Measurements from ENCODE around the gene FHL2.

FHL2 gene

DNA sequence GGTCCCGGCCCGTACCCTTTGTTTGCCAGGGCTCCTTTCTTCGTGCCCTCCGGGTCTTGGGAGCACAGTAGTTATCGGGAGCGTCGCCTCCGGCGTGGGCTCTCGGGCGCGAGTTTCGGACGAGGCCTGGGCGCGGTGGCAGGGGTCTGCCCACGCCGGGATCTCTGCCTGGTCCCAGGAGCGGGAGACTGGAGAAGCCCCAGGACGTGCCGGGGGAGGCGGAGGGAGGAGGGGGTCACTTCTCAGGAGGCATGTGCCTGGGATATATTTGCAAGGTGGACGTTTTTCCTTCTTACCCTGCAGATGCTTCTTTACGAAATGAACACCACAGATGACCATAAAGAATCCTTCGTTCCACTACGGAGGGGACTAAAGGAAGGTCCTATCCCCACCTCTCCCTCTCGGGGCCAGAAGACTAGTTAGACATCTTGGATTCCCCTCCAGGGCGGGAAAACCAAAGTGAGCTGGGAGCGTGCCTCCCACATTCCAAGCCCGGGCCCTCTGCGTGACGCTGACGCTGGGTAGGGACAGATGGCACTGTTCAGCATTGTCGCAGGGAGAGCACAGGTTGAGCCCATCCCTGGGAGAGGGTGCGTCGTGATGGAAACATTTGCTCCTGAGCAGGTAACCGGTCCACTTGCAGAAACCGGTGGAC is 483 bp upstream of the FHL2 start:
- DNase-seq (ENCODE audit: extremely low read depth in 1 of 2, low read depth in 1 of 2): no peak

DNA sequence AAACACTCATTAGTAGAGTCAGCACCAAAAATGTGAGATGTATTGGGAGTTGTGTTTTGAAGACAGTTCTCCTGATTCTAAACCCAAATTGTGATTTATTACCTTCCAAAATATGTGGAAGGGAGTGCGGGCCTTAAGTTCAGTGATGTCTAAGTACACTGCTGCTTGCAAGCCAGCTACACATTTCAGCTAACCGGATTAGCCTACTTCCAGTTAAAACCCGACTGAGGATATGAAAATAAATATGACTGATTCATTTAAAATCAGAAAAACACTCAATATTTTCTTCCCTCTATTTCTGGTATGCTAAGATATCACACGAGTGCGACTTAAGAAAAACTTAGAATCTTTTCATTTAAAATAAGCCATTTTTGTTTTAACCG is 907 bp downstream of the FHL2 start:
- no peak for DNase-seq (ENCODE audit: extremely low read depth in 1 of 2, low read depth in 1 of 2)

DNA sequence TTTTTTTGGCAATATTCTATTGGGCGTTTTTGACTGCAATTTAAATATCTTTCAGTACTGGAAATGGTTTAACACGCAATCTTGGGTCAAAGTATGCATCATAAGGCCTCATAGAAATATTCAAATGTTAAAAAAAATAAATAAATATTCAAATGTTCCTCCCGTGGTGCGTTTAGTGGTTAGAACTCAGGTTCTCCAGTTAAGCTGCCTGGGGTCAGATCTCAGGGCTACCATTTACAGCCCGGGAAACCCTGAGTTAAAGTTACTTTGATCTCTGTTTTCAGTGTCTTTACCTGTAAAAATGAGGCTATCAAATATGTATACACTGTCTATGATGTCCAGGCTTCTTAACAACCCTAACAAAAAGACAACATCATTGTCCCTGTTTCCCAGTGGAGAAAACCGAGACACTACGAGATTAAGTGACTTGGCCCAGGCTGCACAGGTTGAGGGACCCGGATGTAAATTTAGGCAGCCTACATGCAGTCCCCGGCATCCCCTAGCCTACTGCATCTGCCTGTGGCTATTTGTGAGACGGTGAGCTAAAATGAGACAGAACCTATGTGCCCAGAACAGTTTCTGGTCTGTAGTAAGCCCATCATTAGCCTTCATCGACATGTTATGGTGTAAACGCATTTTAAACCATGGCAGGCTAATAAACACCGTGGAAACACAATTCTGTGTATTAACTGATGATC is 1.7 kb downstream of the FHL2 start:
- no peak for DNase-seq (ENCODE audit: extremely low read depth in 1 of 2, low read depth in 1 of 2)

DNA sequence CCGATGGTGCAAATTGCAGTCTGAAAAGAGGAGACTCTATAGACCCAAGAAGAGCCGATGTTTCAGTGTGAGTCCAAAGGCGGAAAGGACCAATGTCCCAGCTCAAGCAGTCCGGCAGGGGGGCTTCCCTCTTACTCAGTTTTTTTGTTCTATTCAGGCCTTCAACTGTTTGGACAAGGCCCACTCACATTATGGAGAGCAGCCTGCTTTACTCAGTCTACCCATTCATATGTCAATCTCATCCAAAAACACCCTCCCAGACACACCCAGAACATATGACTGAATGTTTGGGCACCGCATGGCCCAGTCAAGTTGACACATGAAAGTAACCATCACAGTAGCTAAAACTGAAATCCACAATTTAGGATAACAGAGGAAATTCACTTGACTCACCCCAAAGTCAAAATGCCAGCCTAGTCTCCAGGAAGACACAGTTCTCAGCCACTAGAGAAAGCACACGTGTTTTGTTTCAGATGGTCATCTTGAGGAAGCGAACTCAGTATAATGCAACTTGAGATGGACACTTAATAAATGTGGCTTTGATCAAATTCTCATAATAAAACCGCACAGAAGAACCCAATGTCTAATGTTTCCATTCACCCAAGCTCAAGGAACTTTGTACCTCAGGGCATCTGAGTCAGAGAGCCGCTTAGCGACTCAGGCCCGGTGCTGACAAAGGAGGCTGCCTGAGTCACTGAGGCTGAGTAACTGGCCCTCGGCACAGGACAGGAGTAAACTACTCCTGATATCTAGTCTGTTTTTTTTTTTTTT is 2.4 kb downstream of the FHL2 start:
- no peak for DNase-seq (ENCODE audit: extremely low read depth in 1 of 2, low read depth in 1 of 2)

DNA sequence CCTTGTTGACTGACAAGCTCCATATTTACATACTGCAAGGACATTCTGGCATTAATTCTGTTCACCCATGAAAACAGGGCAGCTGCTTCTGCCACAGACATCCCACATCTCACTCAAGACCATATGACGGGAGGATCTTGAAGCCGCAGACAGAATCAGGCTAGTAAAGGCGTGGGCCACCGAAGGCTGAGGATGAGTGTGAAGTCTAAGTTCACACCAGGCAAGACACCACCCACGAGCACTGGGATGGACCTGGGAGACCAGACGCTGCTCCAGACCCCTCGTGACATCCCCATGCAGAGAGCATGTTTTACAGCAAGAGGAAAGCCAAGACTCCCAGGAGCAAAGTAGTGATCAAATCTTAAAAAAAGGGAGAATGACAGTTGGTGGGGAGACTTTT is 3.2 kb downstream of the FHL2 start:
- no peak for DNase-seq (ENCODE audit: extremely low read depth in 1 of 2, low read depth in 1 of 2)

DNA sequence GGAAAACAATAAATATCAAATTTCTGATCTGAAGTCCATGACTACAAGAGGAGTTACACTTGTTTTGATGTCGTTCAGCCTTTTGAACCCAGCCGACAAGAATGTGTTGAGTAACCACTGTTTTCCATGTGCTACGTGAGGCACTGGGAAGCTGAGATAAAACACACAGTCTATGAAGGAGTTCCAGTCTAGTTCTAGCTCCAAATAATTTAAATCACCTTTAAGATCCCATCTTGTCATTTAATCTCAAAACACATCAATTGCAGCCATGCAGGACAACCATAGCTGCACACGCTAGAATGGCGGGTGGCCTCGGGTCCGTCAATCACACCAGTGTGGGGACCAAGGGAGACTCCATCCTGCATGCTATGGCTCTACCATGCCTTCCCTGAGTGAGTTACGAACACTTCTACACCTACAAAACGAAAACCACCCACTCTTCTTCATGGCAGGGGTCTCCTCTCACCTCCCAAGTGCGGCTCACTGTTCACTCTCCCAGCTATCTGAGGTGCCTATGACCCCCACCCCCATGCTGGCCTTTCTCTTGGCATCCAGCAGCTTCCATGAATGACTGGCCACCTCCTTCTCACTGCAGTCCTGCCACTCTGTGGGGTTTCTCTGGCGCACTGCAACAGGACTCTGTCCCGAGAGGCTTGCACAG is 3.8 kb downstream of the FHL2 start:
- no peak for DNase-seq (ENCODE audit: extremely low read depth in 1 of 2, low read depth in 1 of 2)

- DNase-seq (ENCODE audit: extremely low read depth in 1 of 2, low read depth in 1 of 2): no peak
Observed at GRCh38 chr2:105393373-105394055, 5.3 kb downstream of the FHL2 start.

- DNase-seq (ENCODE audit: extremely low read depth in 1 of 2, low read depth in 1 of 2): no peak
Observed at GRCh38 chr2:105391763-105392662, 6.8 kb downstream of the FHL2 start.

GRCh38 chr2:105391058-105391627 is 7.7 kb downstream of the FHL2 start:
- DNase-seq (ENCODE audit: extremely low read depth in 1 of 2, low read depth in 1 of 2): no peak

DNA sequence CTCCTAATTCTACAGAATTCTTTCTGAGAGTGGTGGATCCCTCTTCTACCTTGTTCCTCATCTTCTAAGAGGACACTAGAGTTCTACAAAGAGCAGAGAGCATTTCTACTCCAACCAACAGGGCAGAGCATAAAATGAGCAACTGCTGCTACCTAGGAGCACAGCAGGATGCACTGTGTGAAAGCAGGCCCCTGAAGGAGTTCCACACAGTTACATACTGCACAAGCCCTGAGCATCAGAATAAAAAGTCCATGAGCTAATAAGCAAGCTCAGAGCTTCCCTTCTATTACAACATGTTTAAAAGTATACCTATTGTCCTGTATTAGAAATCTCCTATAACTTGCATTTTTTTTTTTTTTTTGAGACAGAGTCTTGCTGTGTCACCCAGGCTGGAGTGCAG is 8.4 kb downstream of the FHL2 start:
- no peak for DNase-seq (ENCODE audit: extremely low read depth in 1 of 2, low read depth in 1 of 2)

DNA sequence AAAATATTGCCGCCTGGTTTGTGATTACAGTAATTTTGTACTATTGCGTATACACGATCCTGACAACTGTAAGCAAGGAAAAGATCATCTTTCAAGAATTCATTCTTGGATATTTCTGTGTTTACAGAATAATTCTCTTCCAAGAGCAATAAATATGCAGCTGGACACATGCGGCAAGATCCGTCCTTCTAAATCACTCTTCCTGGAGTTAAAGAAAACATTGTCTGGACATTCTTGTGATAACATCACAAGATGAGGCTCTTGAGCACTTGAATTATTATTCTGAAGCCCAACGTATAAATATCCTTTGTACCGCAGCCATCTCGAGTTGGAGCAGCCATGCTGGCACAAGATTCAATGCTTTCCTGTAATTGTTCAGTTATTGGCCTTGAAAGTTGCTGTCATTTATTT is 9.9 kb downstream of the FHL2 start:
- DNase-seq (ENCODE audit: extremely low read depth in 1 of 2, low read depth in 1 of 2): no peak

DNA sequence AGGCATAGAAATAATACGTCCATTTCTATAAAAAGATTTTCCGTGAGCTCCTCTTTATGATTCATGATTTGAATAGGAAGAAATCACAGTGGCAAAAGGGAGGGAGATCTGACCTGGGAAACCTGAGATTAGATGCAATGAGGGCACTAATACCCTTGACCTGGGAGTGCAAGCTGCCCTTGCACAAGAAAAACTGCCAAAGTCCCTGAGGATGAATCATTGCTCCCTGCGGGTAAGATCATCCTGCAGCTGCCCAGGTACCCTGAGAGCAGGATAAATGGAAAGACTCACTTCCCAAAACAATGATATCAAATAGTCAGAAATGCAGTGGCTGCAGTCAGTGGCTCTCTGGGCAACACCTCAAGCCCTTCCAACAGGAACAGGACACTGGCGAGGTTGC is 11.6 kb downstream of the FHL2 start:
- no peak for DNase-seq (ENCODE audit: extremely low read depth in 1 of 2, low read depth in 1 of 2)

DNA sequence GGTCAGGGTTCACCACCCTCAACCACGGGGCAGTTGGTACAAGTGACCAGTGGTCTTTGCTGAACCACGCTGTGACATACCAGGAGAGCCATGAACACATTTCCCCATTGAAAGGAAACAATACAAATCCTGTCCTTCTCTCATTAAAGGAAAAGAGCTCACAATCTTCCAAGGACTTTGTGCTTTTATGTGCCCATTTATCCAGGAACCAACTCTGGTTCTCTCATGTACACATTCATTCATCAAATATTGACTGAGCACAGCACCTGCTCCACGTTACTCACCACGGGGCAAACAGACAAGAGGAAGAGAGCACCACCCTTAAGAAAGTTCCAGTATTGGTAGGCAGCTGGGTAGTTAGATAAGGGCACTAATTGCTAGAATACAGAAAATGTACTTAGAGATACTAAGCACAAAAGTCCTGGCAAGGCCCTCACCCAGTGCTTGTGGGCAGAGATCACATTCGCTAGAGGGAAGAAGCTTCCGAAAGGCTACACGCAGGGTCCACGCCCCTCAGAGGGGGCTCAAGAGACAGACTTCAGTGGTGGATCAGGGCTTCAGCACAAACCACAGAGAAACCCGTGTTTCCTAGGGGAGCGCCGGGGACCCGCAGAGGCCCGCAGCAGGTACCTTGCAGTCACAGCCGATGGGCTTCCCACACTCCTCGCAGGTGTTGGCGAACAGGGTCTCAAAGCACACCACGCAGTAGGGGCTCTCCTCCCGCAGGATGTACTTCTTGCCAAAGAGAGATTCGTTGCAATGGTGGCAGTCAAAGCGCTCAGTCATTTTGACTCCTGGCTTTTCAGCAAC is 12.9 kb downstream of the FHL2 start:
- no peak for DNase-seq (ENCODE audit: extremely low read depth in 1 of 2, low read depth in 1 of 2)

DNA sequence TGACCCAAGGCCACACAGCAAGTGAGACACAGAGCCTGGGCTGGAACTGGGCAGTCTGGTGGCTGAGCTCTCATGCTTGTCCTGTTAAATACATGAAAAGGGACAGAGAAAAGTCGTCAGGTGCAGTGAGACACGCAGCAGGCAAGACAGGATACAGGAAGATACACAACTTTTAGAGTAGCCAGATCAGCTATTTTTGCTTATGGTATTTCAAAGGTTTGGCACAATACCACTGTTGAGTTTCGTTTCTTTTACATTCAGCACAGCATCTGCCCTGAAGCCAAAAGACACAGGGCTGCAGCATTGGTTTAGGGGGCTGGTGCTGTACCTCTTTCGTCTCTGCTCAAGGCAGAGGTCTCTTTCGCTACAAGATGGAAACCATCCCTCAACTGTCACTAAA is 14.0 kb downstream of the FHL2 start:
- no peak for DNase-seq (ENCODE audit: extremely low read depth in 1 of 2, low read depth in 1 of 2)

- DNase-seq (ENCODE audit: extremely low read depth in 1 of 2, low read depth in 1 of 2): no peak
Observed at GRCh38 chr2:105384216-105384615, 14.6 kb downstream of the FHL2 start.

DNA sequence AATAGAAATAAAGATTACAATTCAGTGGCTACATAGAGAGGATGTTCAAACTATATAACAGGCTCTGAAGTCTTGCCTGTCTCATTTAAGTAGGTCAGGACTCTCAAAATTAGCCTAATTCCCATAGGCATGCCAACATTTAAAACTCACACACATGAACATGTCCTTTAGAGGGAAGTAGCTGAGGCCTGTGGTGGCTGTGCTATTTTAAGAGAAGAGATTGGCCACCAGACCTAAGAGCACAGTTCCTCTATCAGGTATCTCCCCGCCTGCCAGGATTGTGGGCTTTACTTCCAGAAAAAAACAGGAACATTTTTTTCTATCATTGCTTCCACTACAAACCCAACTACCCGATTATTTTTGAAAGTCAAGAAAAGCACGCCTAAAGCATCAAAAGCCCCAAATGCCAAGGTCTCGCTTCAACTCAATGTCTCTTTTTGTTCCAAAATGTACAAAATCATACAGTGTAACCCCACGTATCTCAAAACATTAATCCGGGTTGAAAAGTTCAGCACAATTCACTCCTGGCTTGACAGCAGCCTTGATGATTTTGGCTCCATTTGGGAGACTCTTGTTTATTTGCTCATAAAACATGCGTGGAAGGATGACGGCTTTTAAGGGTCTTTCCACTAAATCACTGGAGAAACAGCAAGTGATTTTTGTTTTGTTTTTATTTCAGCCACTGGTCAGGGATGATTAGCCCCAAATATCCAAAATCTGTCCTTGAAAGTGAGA is 15.3 kb downstream of the FHL2 start:
- DNase-seq (ENCODE audit: extremely low read depth in 1 of 2, low read depth in 1 of 2): no peak

GRCh38 chr2:105382177-105382576 is 16.7 kb downstream of the FHL2 start:
- DNase-seq (ENCODE audit: extremely low read depth in 1 of 2, low read depth in 1 of 2): no peak

- DNase-seq (ENCODE audit: extremely low read depth in 1 of 2, low read depth in 1 of 2): no peak
Observed at GRCh38 chr2:105381101-105381668, 17.7 kb downstream of the FHL2 start.

All from activated CD8-positive, alpha-beta memory T cell treated with anti-CD3 and anti-CD28 coated beads for 1 hour (primary cell).